Fibroblast of skin of scalp (primary cell): ENCODE results near the gene LRRC19.

Experiments
- DNase-seq: peaks from one replicate; pipeline ENCODE4 v3.0.0-alpha.2; 2013

The LRRC19 gene

DNA sequence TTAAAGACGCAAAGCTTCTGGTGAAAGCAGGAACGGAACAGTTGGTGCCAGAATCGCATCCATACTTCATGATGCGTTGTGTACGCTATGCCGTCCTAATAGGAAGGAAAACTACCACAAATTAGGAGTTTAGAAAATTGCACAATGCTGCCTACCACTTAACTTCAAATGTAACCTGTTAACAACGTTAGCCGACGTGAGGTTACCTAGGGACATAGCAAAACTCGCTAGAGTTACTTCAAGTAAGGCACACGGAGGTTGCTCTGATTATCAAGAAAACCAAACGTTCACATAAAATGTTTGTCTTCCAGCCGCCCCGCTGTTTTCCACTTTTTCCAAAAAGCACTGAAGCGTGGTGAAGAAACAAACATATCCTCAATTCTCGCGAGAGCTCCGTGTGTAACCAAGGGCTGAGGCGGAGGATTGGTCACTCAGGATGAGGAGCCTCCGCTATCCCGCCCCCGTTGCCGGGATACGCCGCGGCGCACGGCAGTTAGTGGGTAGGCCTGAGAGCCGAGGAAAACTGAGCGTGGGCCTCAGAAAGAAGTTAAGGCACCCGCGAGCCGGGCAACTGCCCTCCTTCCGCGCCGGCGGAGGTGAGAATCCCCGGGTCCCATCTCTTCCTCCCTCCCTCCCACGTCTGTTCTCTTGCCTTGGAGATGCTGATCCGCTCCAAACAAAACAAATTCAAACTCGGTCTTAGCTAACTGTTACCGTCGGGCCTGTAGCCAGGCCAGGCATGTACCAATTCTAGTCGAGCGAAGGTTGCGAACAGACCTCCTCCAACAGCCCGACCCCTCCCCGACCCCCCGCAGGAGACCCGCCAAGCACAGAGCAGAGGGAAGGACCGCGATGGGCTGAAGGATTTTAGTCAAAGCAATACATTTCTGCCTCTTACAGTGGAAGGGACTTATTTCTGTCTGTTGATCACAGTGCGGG lies 49.3 kb downstream of the LRRC19 start, which contains the start of gene IFT74:
Gene IFT74 (plus strand): TSS at position 492 of the 939 bp plus-strand sequence. CDS start 5,556 bp downstream, outside the sequence.
- peak; percentile 98 for DNase-seq

DNA sequence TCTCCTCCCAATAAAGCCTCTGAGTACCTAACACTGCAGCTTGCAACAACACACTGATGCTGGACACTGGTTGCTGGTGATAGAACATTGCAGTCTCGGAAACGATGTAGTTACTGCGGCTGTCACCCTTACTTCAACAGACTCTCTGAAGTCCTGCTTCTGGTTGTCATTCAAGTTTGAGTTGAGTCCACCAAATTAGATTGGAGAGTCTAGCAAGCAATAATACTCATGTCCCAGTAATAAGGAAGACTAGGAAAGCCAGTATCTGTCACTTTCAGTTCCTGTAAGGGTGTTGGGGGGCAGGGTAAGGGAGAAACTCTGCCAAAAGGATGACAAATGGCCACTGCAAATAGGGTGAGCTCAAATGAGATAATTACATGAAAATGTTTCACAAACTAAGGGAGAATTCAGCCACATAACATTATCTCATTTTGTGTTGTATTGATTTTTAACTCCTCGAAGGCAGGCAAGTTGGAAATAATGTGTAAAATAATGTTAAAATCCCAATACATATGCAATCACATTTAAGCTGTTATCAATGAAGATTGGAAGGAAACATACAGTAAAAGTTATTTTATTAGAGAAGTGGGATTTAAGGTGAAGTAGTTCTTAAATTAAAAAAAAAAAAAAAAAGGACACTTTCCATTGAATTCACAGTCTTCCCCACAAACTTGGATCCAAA lies 50.1 kb downstream of the LRRC19 start:
- no peak for DNase-seq

DNA sequence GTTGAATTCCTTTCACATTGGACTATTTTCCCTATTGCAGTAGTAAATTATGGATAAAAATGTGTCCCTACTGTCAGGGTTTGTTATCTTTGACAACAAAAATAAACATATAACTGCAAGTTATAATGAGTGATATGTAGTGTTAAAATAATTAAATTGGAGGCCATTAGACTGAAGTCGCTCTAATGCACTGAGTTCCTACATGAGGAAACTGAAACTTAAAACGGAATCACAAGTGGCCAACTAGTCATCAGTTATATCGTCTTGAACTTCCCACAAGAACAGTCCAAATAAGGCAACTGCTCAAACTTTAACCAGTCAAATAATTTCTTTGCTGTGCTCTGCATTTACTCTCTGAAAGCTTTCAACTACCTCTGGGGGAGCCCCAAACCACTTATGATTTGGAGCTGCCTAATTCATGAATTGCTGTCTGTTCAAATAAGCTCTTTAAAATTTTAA lies 51.4 kb downstream of the LRRC19 start:
- DNase-seq = no peak

DNA sequence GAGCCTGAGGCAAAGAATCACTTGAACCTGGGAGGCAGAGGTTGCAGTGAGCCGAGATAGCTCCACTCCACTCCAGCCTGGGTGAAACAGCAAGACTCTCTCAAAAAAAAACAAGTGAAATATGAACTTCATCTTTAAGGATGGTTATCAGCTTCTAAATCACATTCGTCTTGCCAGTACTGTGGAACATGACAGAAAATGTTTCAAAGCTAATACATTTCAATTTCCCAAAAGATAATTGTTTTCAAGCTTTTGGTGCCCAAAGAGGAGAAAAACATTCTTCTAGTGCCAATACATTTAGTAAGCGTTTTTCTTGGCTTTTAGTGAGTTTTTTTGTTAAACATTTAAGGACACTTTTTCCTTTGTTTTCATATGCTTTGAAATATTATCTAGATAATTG lies 53.7 kb downstream of the LRRC19 start:
- DNase-seq = no peak

DNA sequence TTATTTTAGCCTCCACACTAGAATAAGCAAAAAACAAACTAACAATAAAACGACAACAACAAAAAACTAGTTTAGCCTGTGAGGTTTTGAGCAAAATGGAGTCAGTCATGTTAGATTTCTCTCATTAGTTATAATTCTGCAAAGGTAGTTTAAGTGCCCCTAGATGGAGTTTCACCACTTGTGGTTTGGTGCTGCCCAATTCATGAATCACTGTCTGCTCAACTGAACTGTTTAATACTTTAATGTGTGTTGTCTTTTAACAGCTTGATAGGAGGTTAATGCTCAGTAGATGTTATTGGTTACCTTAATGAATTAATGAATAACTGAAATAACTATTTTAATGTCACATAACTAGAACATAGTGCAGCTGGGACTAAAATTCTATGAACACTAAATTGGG lies 55.0 kb downstream of the LRRC19 start:
- DNase-seq = no peak

DNA sequence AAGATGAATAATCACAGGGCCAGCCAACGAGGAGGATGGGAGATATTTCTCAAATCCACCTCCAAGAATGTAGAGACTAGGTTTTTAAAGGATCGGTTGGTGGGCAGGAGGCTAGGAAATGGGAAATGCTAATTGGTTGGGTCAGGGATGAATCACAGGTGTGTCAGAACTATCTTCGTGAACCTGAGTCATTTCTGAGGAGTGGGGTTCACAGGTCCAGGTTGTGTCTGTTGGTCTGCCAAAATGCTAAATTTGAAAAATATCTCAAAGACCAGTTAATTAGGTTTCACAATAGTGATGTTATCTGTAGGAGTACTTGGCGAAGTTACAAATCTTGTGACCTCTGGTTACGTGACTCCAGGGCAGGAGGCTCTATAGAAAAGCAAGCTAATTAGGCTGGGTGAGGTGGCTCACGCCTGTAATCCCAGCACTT lies 55.8 kb downstream of the LRRC19 start:
- DNase-seq = no peak

DNA sequence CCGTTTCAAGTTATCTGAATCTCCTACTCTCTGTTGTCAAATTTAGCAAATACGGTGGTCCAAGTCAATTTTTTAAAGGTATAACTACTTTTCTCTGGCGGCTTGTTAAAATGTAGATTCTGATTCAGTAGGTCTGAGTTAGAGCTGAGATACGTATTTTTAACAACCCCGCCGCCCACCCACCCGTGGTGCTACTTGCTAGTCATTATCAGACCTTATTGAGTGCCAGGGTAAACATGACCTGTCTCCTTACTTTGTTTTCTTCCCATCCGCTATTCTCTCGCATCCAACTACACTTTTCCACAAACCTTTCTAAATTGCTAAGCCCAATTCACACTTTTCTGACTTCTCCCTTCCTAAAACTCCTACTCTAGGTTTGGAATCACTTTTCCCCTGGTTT lies 57.7 kb downstream of the LRRC19 start:
- DNase-seq = no peak

DNA sequence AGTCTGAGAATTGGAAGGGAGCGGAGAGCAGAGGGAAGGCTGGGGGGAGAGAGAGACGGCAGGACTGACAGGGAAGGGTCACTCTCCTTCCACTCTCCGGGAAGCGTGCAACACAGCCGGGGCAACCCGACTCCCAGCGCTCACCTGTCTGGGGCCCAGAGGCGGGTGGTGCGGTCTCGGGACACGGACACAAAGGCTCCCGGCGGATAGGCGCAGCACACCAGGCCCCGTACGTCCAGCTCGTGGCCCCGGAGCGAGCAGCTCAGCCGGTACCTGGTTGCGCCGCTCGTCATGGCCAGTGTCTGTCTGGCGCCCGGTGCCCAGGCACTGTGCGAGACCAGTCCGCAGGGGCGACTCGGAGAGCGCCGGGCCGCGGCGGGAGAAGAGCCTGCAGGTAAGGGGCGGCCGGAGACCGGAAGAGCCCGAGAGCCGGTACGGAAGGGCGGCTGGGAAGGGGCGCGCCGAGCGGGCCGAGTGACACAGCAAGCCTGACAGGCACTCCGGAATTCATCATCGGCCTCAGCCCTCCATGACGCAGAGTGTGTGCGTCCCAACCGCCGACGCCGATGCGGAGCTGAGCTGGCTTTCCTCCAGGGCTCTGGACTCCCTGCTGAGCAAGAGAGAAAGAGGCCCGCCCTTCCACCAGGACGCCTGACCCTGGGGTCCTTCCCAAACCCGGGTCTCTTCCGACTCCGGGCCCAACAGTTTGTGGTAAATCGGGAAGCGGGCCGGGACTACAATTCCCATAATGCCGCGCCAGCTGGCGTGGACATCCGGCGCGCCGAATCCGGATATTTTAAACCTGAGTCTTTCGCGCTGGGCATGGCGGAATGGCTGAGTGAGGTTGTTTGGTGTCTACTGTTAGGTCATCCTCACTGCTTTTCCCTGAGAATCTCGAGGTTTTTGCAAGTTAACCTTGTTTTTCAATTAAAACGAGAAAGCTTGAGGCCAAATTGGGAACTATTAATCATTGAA lies 58.4 kb downstream of the LRRC19 start, which contains the start of gene PLAA:
Gene PLAA (minus strand): TSS at position 490 of the 975 bp plus-strand sequence. CDS start 197 bp downstream, at position 293.
- DNase-seq = peak; percentile 90

DNA sequence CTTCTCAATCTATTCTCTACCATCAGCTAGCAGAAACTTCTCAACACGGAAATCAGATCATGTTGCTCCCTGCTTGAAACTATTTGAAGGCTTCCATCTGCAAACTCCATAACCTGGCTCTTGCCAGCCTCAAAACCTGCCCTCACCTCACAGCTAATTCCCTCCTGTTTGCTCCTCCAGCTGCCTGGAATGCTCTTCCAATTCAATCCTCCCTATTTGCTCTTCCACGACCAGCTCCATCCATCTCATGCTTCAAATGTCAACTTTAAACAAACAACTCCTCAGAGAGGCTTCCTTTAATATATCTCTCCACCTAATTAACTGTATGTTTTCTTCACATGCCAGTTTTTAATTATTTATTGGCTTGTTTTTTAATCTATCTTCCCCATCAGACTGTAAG lies 59.9 kb downstream of the LRRC19 start:
- no peak for DNase-seq
